Mucosa of descending colon (tissue), 3 donors: ENCODE measurements around the gene ITGAV. TPM values are rescaled to one million over a fixed set of nuclear protein-coding genes. Genes with fewer than 3 reads are reported as not detected.

Experiments used
- total RNA-seq, 3 donors: library from RNA; stranded (reverse); fragmentation: NEBNext Ultra II Directional in 2 of 3; extraction: Animal tissue kit (Norgen Biotek cat#: 25700) in 2 of 3; gene quantifications; one replicate each; pipeline versions ENCODE4 v1.2.1 to v1.2.4, GENCODE V29; 2021 to 2023
- donor health status: DM: no; HTN: no; CAD: no; lungs with moderate emphysema.
- donor health status: DM: no; HTN: no; CAD: no.
- donor health status: DM: no; HTN: yes; CAD: no.

Gene ITGAV
- total RNA-seq, 3 donors from 2014 or later: 41.0 to 62.8 (median 47.2) TPM

Other genes starting within 250 kb of the ITGAV start
- gene ZC3H15, start 103.8 kb upstream of the ITGAV start, total RNA-seq: 10 to 100 TPM; 46.5 to 54.6 (median 48.2) TPM
- 10 to 100 TPM in 1 of 3 donors, 1 to 10 TPM in 2; 1.3 to 11.7 (median 1.4) TPM for gene FAM171B, start 104.0 kb downstream of the ITGAV start, total RNA-seq